ENCODE data around the gene CD55.

Gene CD55

GRCh38 chr1:207389728-207390464 lies 68.4 kb downstream of the CD55 start:
- no peak for DNase-seq (ENCODE audit: low spot score)
- no peak overlapping the region for H3K4me3 ChIP-seq
- H3K27ac ChIP-seq = no peak overlapping the region
- no peak for TF ChIP-seq CTCF (IDR thresholded peaks at IDR 0.05)

DNA sequence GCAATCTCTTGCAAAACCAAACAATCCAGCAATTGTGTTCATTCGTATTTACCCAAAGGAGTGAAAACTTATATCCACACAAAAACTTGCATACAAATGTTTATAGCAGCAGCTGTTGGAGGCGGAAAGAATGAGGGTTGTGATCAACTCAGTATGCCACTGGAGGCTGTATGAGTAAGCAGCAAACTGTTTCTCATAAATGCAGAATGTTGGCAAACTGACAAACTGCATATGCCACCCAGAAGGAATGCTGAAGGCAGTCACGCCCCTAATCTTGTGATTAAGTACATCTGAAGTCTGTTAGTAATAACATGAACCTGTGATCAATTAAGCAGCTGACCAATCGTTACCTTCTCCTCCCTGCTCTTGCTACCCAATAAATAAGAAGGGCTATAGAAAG lies 72.1 kb downstream of the CD55 start:
- Histone ChIP-seq H3K27ac (no peak overlapping the region), H3K4me3 (no peak overlapping the region)
- DNase-seq (ENCODE audit: low spot score) = no peak

DNA sequence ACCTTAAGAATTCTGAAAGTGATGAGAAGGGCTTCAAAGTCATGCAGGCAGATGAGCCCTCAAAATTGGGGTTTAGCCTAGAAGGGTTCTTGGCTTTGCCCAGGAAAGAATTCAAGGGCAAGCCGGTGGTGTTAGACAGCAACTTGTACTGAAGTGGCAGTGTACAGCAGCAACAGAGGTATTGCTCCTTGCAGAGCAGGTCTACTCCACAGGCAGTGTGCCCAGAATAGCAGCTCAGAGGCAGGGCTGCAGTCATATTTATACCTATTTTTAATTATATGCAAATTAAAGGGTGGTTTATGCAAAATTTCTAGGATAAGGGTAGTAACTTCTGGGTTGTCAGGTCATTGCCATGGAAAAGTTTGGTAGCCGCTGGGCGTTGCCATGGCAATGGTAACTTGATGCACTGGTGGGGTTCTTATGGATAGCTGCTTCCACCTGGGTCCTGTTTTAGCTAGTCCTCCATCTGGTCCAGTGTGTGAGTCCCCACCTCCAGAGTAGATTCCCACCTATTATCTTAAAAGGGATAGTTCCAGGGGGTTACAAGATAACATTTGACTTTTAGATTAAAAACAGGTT lies 74.8 kb downstream of the CD55 start:
- no peak overlapping the region for H3K4me3 ChIP-seq
- DNase-seq (ENCODE audit: low spot score) = no peak
- TF ChIP-seq CTCF (IDR thresholded peaks at IDR 0.05) = no peak
- H3K27ac ChIP-seq = no peak overlapping the region

More for the DNA sequence above, 72.1 kb downstream of the CD55 start:
- TF ChIP-seq CTCF (IDR thresholded peaks at IDR 0.05) = no peak

DNA sequence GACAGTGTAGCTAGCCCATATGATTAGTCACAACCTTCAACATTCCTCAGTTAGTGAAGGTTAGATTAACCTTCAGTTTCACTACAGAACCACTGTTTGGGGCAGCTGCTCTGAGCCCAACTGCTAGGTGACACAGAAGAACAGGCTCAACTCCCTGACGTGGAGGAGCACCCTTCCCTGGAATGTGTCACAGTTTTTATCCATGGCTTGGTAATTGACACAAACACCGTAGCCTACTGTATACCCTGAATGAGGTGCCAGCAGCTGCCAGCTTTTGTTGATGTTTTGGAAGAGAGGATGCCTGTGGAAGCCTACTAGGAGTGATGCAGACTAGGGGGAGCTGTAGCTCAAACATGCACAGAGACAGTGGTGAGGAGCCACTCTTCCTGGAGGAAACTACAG lies 76.0 kb downstream of the CD55 start:
- no peak for TF ChIP-seq CTCF (IDR thresholded peaks at IDR 0.05)
- H3K4me3 ChIP-seq = no peak overlapping the region
- no peak for DNase-seq (ENCODE audit: low spot score)
- H3K27ac ChIP-seq = no peak overlapping the region

- no peak for DNase-seq (ENCODE audit: low spot score)
- Histone ChIP-seq H3K4me3 (no peak overlapping the region), H3K27ac (no peak overlapping the region)
- TF ChIP-seq CTCF (IDR thresholded peaks at IDR 0.05) = no peak
Observed at GRCh38 chr1:207398986-207399385, 77.5 kb downstream of the CD55 start.

GRCh38 chr1:207401578-207401977 lies 80.1 kb downstream of the CD55 start:
- no peak for TF ChIP-seq CTCF (IDR thresholded peaks at IDR 0.05)
- DNase-seq (ENCODE audit: low spot score) = no peak
- no peak overlapping the region for H3K27ac ChIP-seq
- H3K4me3 ChIP-seq = no peak overlapping the region

GRCh38 chr1:207402744-207403143 lies 81.3 kb downstream of the CD55 start:
- no peak overlapping the region for H3K27ac ChIP-seq
- DNase-seq (ENCODE audit: low spot score) = no peak
- no peak for TF ChIP-seq CTCF (IDR thresholded peaks at IDR 0.05)
- H3K4me3 ChIP-seq = no peak overlapping the region

Measured in coronary artery (tissue), 2 donors.